Erythroblast (primary cell): ENCODE results near the gene PIK3AP1.

ENCODE experiments used
- GATA1 ChIP-seq: IDR thresholded peaks from 2 replicates; pipeline ENCODE4 v1.6.1; 2011; ENCODE audit warnings: low read depth, mild to moderate bottlenecking, control low read depth, low read length, moderate library complexity
- POLR2A ChIP-seq: IDR thresholded peaks from 2 replicates; pipeline ENCODE4 v1.6.1; 2011; ENCODE audit warnings: mild to moderate bottlenecking, low read length

GRCh38 chr10:96608262-96608661 lies 112.1 kb downstream of the PIK3AP1 start:
- TF ChIP-seq POLR2A (no peak), GATA1 (no peak)
